HCT116 (cell line): ENCODE results near the gene PSMG3. TPM values are rescaled to one million over a fixed set of nuclear protein-coding genes. Genes with fewer than 3 reads are reported as not detected.

ENCODE experiments used
- ATAC-seq: fragments of 200-7000 bp; cut with Tn5 transposase; 2 replicates; pipeline ENCODE4 v1.9.1; 2020; ENCODE audit warnings: mild to moderate bottlenecking, moderate library complexity
- BruUV-seq: library from RNA; stranded (reverse); fragments of 400-500 nt; replicated peaks from 2 replicates; lab custom pipeline; 2021; lab: Mats Ljungman, UMichigan
- CTCF ChIA-PET: fragments of 300-600 bp; sonication (Branson Sonifier 250); formaldehyde crosslinking; loops from one replicate; lab custom pipeline; 2021; ENCODE audit warnings: antibody characterized with exemption; lab: Charles Lee
- POLR2A ChIA-PET: fragments of 300-600, 350-600 bp; sonication (Branson Sonifier 250); formaldehyde crosslinking; loops from one replicate; lab custom pipeline; 2021; ENCODE audit warnings: antibody characterized with exemption; lab: Charles Lee
- RAD21 ChIA-PET, 2 experiments: fragments of 300-600 bp; sonication (Branson Sonifier 250); formaldehyde crosslinking; loops; one replicate each; lab custom pipeline; 2023; ENCODE audit warnings: low total read pairs in 2 of 2; ENCODE audit not compliant: uncharacterized antibody in 2 of 2, unreplicated experiment in 2 of 2, low non-redundant PET in 1 of 2; lab: Charles Lee
- DNase-seq: peaks from one replicate; pipeline ENCODE4 v3.0.0-alpha.2; 2010; ENCODE audit warnings: low read depth, low spot score
- H2AFZ ChIP-seq: fragments of 200-600 bp; shearing (Covaris generic), sonication (generic); 2 replicates; pipeline ENCODE4 v1.6.1; 2017; ENCODE audit warnings: low read depth, mixed run types, mixed read lengths, antibody characterized with exemption, low read length; ENCODE audit not compliant: poor library complexity, severe bottlenecking
- H3K27ac ChIP-seq: 2 replicates; pipeline ENCODE4 v1.5.1; 2012; ENCODE audit warnings: low read depth, low read length
- H3K27me3 ChIP-seq: fragments of 200-600 bp; sonication (generic); 2 replicates; pipeline ENCODE4 v1.6.1; 2016; ENCODE audit warnings: mixed run types, low read length, mixed read lengths; ENCODE audit not compliant: insufficient read depth
- H3K36me3 ChIP-seq, 2 experiments: fragments of 200-500 bp in 1 of 2; fragments of 200-600 bp in 1 of 2; sonication (Bioruptor generic) in 1 of 2; sonication (generic) in 1 of 2; 2 replicates each; pipeline versions ENCODE4 v1.5.1 to v1.6.1; 2014 to 2016; ENCODE audit warnings: low read length in 2 of 2, inconsistent platforms in 1 of 2, mixed read lengths in 1 of 2, mixed run types in 1 of 2; ENCODE audit not compliant: insufficient read depth in 2 of 2, control insufficient read depth in 1 of 2
- H3K4me1 ChIP-seq, 2 experiments: fragments of 200-600 bp in 1 of 2; sonication (generic) in 1 of 2; 2 replicates each; pipeline versions ENCODE4 v1.5.1 to v1.6.1; 2012 to 2017; ENCODE audit warnings: low read length in 2 of 2, inconsistent platforms in 1 of 2, mild to moderate bottlenecking in 1 of 2, mixed read lengths in 1 of 2, mixed run types in 1 of 2, moderate library complexity in 1 of 2; ENCODE audit not compliant: insufficient read depth in 2 of 2, control insufficient read depth in 1 of 2
- H3K4me2 ChIP-seq: fragments of 200-600 bp; sonication (generic); 2 replicates; pipeline ENCODE4 v1.6.1; 2017; ENCODE audit warnings: mixed run types, low read length, mixed read lengths
- H3K4me3 ChIP-seq, 2 experiments: fragments of 200-600 bp in 1 of 2; sonication (generic) in 1 of 2; replicated peaks in 1 of 2; 2 replicates each; pipeline ENCODE4 v1.5.1; 2011 to 2016; ENCODE audit warnings: low read length in 2 of 2, control low read depth in 1 of 2, low read depth in 1 of 2, mild to moderate bottlenecking in 1 of 2, mixed read lengths in 1 of 2, mixed run types in 1 of 2
- H3K79me2 ChIP-seq: fragments of 200-600 bp; sonication (generic); 2 replicates; pipeline ENCODE4 v1.6.1; 2017; ENCODE audit warnings: mild to moderate bottlenecking, mixed run types, low read length, moderate library complexity, mixed read lengths; ENCODE audit not compliant: insufficient read depth
- H3K9ac ChIP-seq: fragments of 200-600 bp; sonication (generic); 2 replicates; pipeline ENCODE4 v1.6.1; 2016; ENCODE audit warnings: low read length, mixed read lengths
- H3K9me2 ChIP-seq: fragments of 200-600 bp; sonication (generic), shearing (Covaris generic); 2 replicates; pipeline ENCODE4 v1.6.1; 2017; ENCODE audit warnings: mixed run types, mild to moderate bottlenecking, moderate library complexity; ENCODE audit not compliant: insufficient read depth
- H3K9me3 ChIP-seq, 2 experiments: fragments of 200-500 bp in 1 of 2; fragments of 200-600 bp in 1 of 2; sonication (Bioruptor generic) in 1 of 2; sonication (generic) in 1 of 2; 2 replicates each; pipeline ENCODE4 v1.6.1; 2014 to 2017; ENCODE audit warnings: low read length in 2 of 2, mixed read lengths in 2 of 2, inconsistent platforms in 1 of 2, low read depth in 1 of 2, mild to moderate bottlenecking in 1 of 2, mixed run types in 1 of 2, moderate library complexity in 1 of 2; ENCODE audit not compliant: control insufficient read depth in 1 of 2, insufficient read depth in 1 of 2
- H4K20me1 ChIP-seq: fragments of 200-600 bp; sonication (generic), shearing (Covaris generic); 2 replicates; pipeline ENCODE4 v1.6.1; 2017; ENCODE audit warnings: mixed run types, mild to moderate bottlenecking, moderate library complexity; ENCODE audit not compliant: insufficient read depth
- FOSL1 ChIP-seq: IDR thresholded peaks from 2 replicates; pipeline ENCODE4 v1.6.1; 2012; ENCODE audit warnings: low read depth
- MAX ChIP-seq: IDR thresholded peaks from 2 replicates; pipeline ENCODE4 v1.6.1; 2012
- POLR2A ChIP-seq: IDR thresholded peaks from 2 replicates; pipeline ENCODE4 v1.7.0; 2011; ENCODE audit warnings: borderline replicate concordance; ENCODE audit not compliant: insufficient read depth, insufficient read length; ENCODE audit errors: extremely low read depth
- REST ChIP-seq: IDR thresholded peaks from 2 replicates; pipeline ENCODE4 v1.6.1; 2012; ENCODE audit warnings: low read depth
- SP1 ChIP-seq: IDR thresholded peaks from 2 replicates; pipeline ENCODE4 v1.6.1; 2012; ENCODE audit warnings: low read depth
- SRF ChIP-seq: IDR thresholded peaks from 2 replicates; pipeline ENCODE4 v1.6.1; 2012; ENCODE audit warnings: low read depth
- YY1 ChIP-seq: IDR thresholded peaks from 2 replicates; pipeline ENCODE4 v1.6.1; 2011; ENCODE audit warnings: low read length, low read depth, moderate library complexity, mild to moderate bottlenecking; ENCODE audit not compliant: insufficient replicate concordance; ENCODE audit errors: extremely low read depth
- intact Hi-C: fragments of 100-400 bp; cut with micrococcal nuclease; formaldehyde crosslinking; loops from 2 replicates; pipeline ENCODE4 v1.10.0; 2022
- total RNA-seq: library from RNA; stranded (reverse); gene quantifications from one replicate; pipeline ENCODE4 v1.2.1, GENCODE V29; 2021; ENCODE audit not compliant: unreplicated experiment

PSMG3 gene
- total RNA-seq, 1 experiment from 2014 or later = 60.9 TPM

GRCh38 chr7:1585142-1585981 lies 15.5 kb upstream of the PSMG3 start:
- Histone ChIP-seq H3K4me2 (no peak overlapping the region), H3K4me1 (no peaks in the 10 kb centered on the region), H3K9me3 (no peaks in the 10 kb centered on the region), H3K9me2 (no peaks in the 10 kb centered on the region), H3K27ac (no peak overlapping the region), H3K9ac (no peak overlapping the region), H3K36me3 (no peaks in the 10 kb centered on the region), H2AFZ (no peak overlapping the region), H3K27me3 (peaks cover 16% of the 10 kb centered on the region; the same call in 1 of the 2 replicates), H4K20me1 (no peaks in the 10 kb centered on the region), H3K79me2 (no peaks in the 10 kb centered on the region), H3K4me3 (no peak overlapping the region)
- DNase-seq = no peak
- no peak for TF ChIP-seq SRF
- TF ChIP-seq MAX = no peak
- no peak for TF ChIP-seq YY1
- TF ChIP-seq POLR2A = no peak
- TF ChIP-seq REST = no peak
- TF ChIP-seq SP1 = no peak
- no peak for TF ChIP-seq FOSL1
- BruUV-seq = no TSS peak
- intact Hi-C loops = no loop called here
- ChIA-PET POLR2A (no interaction called here), CTCF (no interaction called here), RAD21 (no interaction called here)
- no peak for ATAC-seq
